Ureter (tissue), 1 donor: ENCODE data around the gene FAM20C. TPM values are rescaled to one million over a fixed set of nuclear protein-coding genes. Genes with fewer than 3 reads are reported as not detected.
"Not testable (repeated sequence)": the region's sequence is repeated elsewhere in the genome, so short reads cannot be mapped to it uniquely, and the experiment has no call there.

Experiments used
- DNase-seq: peaks from one replicate; pipeline ENCODE4 v3.0.0-alpha.2; 2020; ENCODE audit warnings: low spot score
- total RNA-seq: library from RNA; stranded (reverse); gene quantifications from one replicate; pipeline ENCODE4 v1.2.4, GENCODE V29; 2023
- donor health status: DM: yes; HTN: yes; CAD: no.

Gene FAM20C
- total RNA-seq, 1 donor from 2014 or later, result 33.8 TPM

GRCh38 chr7:290554-291372 is 98.4 kb downstream of the FAM20C start:
- DNase-seq, result no peak

- no peak for DNase-seq
Observed at GRCh38 chr7:291373-292092, 99.2 kb downstream of the FAM20C start.

- DNase-seq, result no peak
Observed at GRCh38 chr7:292226-292625, 99.9 kb downstream of the FAM20C start.

GRCh38 chr7:292826-293225 is 100.5 kb downstream of the FAM20C start:
- DNase-seq, result no peak

- no peak for DNase-seq
Observed at GRCh38 chr7:293681-294439, 101.5 kb downstream of the FAM20C start.

- DNase-seq, result no peak
Observed at GRCh38 chr7:294440-295154, 102.2 kb downstream of the FAM20C start.

- DNase-seq, result no peak
Observed at GRCh38 chr7:295155-296154, 103.1 kb downstream of the FAM20C start.

GRCh38 chr7:296373-296945 is 104.1 kb downstream of the FAM20C start:
- no peak for DNase-seq

GRCh38 chr7:297141-297540 is 104.8 kb downstream of the FAM20C start:
- DNase-seq, result not testable (repeated sequence)

- DNase-seq, result no peak
Observed at GRCh38 chr7:297611-298374, 105.4 kb downstream of the FAM20C start.

GRCh38 chr7:298375-298702 is 106.0 kb downstream of the FAM20C start:
- no peak for DNase-seq

- DNase-seq, result no peak
Observed at GRCh38 chr7:298743-299142, 106.4 kb downstream of the FAM20C start.

GRCh38 chr7:299169-299568 is 106.8 kb downstream of the FAM20C start:
- no peak for DNase-seq

GRCh38 chr7:299628-300027 is 107.3 kb downstream of the FAM20C start:
- DNase-seq, result no peak

- no peak for DNase-seq
Observed at GRCh38 chr7:300048-300447, 107.7 kb downstream of the FAM20C start.

- no peak for DNase-seq
Observed at GRCh38 chr7:300546-301290, 108.3 kb downstream of the FAM20C start.

GRCh38 chr7:301291-302053 is 109.1 kb downstream of the FAM20C start:
- no peak for DNase-seq
